Activated gamma-delta T cell treated with anti-CD3 and anti-CD28 coated beads, Interleukin-2, amount 50 U/mL, for 16 hours (primary cell): ENCODE measurements around the gene WSCD1.

Experiments used
- DNase-seq: peaks from one replicate; pipeline ENCODE4 v3.0.0-alpha.2; 2020; ENCODE audit warnings: low read depth

The WSCD1 gene

DNA sequence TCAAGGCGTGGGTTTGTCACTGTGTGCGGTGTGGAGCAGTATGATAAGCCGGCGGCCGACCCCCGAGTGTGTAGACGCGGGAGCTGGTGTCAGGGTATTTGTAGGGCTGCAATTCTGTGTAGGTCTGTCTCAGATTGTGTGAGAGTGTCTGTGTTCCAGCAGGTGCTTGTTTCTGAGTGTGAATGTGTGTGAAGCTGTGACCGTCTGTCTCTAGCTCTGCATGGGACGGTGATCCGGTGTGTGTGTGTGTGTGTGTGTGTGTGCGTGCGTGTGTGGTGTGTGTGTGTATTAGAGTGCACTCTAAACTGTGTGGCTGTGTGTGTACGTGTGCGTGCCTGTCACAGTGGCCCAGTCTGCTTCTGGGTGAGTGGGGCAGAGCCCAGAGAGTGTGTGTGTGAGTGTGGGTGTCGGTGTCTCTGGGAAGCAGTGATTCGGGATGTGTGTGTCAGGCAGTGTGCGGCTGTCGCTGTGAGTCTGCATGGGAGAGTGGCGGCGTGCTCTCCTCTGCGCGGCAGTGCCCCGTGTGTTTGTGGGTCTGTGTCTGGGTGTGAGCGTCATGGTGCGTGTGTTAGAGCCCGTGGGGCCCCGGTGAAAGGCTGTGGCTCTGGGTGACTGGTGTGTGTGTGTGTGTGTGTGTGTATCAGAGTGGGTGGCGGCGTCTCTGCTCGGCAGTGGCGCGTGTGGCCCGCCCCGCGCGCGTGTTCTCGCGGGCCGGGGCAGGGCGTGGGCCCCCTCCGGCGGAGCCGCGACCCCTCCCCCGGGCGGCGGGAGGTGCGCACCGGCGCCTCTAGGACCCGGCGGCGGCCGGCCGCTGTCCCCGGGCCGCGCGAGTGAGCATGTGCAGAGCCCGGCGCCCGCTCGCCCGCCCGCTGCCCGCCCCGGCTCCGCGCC, at the start of gene WSCD1:
WSCD1 (plus strand) TSS at position 841 of the 891 bp plus-strand sequence. CDS start 10,280 bp downstream, outside the sequence.
- DNase-seq, result no peak

DNA sequence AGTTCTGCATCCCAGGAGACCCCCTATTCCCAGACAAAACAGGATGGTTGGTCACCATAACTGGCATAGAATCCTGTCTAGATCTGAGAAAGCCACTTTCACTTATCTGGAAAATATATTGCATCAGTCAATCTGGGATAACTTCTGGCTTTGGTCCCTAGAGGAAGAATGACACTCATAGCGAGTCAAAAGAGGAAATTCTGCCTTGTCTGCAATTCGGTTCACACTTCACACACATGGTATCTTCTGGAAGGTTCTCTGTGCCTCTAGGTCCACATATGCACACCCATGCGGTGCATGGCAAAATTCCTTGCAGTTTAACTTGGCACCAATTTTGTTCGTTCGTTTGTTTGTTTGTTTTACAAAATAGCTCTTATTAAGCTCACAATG, 49.2 kb upstream of the WSCD1 start:
- DNase-seq, result no peak

DNA sequence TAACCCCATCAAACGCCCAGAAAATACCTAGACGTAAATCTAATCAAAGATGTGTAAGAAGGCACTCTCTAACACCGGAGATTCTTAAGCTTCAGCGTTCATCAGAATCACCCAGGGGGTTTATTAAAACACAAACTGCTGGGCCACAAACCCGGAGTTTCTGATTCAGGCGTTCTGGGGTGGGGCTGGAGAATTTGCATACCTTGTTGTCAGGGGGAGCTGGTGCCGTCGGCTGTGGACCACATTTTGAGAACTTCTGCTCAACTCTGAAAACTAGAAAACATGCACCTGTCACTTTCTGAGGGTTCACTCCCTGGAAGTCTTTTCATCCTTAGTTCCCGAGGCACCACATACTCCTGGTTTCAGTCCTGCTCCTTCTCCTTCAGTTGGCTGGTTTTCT, 48.6 kb upstream of the WSCD1 start:
- DNase-seq, result no peak

DNA sequence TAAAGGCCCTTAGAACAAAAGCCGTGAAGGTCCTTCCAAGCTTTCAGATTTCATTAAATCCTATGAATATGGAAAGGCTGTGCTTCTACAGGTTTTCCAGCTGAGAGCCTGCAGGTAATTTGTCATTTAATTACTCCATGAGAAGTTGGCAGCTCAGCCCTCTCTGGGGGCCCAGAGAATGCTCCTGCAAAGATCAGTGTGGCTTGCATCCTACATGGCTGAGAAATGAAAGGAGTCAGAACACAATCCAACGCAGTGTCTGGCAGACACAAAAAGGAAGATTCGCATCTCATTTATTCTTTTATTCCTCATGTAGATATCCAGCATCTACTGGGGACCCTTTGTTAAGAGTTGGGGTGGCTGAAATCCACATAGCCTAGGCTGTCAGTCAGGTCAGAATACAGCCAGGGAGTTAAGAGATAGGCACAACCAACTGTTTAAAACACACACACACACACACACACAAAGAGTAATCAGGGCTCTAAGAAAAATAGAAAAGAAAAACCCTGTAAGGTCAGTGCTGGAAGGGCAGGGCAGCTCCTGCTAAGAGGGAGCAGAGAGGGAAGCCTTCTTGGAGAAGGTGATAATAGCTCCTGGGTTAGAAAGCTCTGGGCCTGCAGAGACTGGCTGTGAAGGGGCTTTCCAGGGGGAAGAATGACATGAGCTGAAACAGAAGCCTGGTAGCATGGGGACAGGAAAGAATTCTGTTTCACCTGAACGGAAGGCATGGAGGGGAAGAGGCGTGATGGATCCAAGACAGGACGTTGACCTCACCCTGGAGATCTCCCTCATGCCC, 46.9 kb upstream of the WSCD1 start:
- DNase-seq, result no peak

DNA sequence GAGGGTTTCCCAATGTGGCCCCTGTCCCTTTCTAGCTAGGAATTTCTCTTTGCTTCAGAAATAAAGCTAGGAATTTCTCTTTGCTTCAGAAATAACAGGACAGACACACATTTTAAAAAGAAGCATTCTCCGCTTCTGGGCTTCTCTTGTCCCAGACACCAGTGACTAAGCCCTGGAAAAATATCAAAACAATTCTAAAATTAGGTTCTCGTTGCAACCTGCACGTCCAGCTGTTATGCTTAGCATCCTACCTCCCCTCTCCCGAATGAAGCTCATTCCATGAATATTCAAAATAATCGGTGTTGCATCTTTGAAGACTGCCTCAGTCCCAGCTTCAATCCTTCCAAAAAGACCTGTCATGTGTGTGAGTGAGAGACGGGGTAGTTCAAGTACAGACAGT, 45.6 kb upstream of the WSCD1 start:
- DNase-seq, result no peak

DNA sequence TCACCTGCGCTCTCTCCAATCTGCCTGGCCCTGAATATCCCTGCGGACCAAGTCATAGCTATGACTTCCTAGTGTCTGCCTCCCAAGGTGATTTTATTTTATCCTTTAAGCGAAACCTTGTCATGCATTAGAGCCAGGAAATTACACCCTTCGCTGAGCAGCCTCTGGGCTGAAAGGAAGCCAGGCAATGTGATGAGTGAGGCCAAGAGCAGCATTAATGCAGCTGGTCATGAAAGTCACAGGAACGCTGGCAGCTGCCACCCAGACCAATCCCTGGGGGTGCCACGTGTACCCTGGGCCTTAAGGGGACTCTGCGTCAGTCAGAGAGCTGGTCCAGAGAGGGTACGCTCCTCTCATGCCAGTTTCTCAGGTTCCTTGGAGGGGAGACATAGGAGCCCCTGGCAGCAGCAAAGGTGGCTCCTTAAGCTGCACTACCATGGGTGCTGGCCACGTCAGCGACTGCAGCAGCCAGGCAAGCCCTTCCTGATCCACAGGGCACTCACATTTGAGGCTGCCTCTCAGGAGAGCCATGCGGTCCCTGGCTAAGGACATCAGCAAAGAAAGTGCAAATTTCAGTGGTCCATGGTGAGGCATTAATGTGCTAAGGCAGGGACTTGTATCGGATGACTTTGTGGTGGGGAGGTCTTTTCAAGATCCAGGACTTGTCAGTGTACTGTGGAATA, 42.7 kb upstream of the WSCD1 start:
- DNase-seq, result no peak

DNA sequence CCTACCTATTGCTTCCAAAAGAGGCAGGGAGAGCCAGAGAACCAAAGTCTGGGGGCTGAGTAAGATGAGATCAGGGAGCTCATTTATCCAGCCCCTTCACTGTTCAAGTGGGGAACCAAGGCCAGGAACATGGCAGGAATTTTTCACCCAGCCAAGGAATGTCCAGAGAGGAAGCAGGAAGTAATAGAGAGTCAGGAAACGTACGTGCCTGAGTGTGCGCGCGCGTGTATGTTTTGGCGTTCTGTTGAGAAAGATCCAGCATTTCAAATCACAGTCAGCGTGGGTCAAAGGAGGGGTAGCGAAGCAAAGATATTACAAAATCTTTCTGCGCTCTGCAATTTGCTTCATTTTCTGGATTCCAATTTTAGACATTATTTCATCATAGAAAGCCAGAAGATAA, 41.9 kb upstream of the WSCD1 start:
- no peak for DNase-seq

DNA sequence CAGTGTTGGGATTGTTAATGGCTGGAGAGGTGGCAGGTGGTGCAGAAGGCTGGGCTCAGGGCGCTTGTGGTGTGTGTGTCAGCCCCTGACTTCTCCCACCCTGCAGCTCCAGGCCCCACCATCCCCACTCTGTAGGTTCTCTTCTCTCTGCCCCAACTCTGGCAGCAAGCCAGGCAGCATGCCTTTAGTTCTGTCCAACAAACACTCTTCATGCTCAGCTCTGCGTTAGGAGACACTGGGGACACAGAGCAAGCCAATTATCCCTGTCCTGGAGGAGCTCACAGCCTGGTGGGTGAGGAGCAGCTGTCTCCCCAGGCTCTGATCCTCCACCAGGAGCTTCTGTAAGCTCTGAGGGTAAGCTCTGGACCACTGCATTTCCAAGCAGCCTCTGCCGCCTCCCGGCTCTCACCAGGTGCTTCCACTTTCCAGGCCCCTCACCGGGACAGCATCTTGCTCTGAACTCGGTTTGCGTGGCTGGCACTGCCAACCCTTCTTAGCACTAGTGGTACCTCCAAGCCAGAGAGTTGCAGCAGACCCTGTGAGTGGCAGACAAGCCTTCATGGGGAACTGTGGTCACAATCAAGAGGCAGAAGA, 34.3 kb upstream of the WSCD1 start:
- DNase-seq, result no peak

DNA sequence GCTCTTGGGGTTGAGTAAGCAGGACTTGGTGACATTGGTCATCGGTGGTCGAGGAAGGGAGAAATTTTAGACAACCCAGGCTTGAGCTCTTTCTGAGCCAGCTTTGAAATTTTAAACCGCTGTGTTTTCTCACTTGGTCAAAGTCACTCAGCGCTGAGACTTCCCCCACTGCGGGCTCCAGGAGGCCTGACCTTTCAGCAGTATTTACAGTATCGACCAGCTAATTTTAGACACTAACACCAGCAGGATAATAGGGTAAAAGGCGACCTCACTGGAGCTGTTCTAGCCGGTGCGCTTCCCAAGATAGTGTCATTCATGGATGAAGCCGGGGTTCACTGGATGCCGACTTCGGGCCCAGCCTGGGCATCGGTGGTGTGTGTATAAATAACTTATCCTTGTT, 29.7 kb upstream of the WSCD1 start:
- no peak for DNase-seq

DNA sequence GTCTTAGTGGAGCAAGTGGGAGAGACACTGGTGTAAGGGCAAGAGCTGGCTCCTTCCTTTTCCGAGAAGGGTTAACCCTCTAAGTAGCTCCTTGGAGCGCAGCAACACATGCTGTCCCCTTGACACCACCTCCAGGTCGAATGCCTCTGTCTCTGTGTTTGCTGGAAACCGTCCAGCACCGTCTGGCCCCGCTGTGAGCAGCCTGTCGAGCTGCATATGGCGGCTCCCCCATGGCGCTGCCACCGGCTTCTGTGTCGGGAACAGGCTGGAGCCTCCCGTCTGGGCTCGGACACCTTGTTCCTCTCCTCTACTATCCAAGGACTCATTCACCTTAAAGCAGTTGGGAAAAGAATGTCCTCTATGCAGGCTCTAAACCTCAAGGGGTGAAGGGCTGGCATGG, 28.9 kb upstream of the WSCD1 start:
- no peak for DNase-seq

DNA sequence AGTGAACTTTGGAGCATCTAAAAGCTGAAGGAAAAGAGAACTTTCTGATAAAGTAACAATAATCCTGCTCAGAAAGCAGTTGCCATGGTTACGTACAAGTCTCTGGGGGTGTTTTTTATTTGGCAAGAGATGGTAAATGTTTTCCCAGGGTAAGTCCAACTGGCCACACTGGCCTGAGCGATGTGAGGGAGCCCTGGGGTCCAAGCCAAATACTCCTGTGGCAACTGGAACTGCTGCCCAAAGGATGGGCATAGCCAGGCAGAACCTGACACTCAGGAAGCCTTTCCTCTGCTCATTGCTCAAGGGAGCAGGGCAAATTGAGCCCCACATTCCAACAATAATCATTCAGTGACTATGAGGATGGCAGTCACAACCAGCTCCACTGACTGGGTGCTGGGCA, 26.8 kb upstream of the WSCD1 start:
- no peak for DNase-seq

DNA sequence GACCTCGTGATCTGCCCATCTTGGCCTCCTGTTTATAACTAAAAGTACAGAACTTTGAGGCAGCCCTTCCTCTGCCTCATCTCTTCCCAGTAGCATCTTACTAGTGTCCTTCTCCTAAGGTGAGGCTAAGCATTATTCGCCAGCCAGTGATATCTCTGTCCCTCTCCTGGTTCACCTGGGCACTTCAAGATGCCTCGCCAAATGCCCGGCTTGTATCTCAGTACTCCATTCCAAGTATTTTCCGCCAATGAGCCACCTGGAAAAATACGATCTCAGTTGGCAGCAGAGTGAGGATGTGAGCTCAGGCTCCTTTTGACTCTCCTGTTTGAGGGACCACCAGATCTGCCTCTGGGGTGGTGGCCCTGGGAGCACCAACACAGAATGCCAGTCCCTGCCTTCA, 25.9 kb upstream of the WSCD1 start:
- no peak for DNase-seq

DNA sequence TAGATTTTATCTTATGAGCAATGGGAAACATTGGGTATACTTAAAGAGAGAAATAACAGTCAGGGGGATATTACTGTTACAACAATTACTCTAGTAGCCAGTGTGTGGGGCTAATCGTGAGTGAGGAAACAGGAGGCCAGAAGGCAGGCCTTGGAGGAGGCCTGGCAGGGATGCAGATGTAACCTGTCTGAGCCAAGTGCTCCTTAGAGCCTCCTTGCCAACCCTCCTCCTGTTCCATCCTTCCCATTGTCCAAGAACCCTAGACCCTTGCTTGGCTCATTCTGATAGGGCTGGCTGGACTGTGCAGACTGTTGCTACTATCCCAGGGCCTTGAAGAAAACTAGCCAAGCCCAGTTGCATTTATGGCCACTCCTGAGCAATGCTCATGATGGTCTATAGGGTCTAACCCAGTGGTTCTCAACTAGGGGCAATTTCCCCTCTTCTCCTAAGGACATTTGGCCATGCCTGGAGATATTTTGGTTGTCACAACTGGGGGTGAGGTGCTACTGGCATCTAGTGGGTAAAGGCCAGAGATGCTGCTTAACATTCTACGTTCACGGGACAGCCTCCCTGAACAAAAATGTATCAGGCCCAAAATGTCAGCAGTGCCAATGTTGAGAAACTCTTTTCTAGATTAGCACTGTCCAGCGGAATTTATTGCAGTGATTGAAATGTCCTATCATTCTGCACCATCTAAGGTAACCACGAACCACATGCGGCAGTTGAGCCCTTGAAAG, 24.4 kb upstream of the WSCD1 start:
- no peak for DNase-seq

DNA sequence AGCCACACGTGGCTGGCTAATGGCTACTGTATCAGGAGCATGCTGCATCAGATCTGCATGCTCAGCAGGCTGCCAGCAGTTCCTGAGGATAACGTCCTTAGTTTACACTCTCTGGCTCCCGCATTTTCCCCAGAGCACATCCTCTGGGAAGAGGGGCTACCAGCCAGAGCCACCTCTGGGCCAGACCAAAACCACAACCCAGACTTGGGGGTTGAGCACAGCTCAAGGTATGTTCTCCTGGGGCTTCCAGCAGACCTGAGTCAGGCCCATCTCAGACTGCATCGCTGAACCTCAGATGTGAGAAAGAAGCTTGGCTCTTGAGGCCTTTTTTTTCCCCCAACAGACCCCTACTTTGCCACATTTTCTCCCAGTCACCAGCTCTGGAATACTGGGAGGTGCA, 23.7 kb upstream of the WSCD1 start:
- DNase-seq, result no peak

DNA sequence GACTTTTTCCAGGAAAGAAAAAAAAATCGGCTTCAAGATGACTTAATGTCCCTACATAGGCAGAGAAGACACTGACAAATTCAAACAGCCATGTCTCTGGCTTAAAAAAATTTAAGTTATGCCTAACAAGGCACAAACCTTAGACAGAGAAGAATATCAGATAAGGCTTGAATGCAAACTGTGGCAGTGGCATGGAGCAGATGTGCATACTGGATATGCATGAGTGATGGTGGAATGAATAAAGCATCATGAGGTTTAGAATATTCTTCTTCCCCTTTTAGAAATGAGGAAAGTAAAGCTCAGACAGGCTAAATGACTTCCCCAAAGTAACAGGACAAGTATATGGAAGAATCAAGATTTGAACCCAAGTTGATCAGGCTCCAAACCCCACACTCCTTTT, 23.2 kb upstream of the WSCD1 start:
- DNase-seq, result no peak

DNA sequence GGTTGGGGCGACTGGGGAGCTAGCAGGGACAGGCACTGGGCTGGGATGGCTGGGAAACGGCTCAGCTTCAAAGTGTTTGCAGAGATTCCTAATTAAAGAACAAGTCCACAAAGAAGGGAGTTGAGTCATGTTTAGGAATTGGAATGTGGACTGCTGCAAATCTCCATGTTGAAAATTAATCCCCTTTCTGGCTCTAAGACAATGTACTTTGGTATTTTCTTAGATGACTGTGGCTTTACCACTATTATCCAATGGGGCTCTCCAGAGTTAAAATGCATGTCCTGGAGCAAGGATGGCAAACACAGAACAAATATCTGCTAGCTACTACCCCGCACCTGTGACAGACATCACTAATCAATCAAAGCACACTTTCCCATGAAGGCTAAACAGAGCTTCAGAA, 22.2 kb upstream of the WSCD1 start:
- DNase-seq, result no peak

DNA sequence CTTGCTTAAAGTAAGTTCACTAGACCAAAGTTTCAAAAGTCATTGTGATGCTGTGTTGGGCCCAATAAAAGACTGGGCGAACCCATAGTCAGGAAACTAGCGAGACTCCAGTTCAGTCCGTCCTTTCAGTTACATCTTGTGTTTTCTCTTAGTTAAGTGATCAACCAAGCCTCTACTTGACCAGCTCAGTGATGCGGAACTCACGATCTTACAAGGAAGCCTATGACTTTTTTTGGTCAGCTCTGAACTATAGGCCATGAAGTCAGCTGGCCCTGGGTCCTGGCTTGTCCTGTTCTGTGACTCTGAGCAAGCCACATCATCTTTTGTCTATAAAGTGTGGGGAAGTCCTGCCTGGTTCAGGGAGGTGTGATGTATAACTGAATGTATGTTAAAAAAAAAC, 21.7 kb upstream of the WSCD1 start:
- no peak for DNase-seq

DNA sequence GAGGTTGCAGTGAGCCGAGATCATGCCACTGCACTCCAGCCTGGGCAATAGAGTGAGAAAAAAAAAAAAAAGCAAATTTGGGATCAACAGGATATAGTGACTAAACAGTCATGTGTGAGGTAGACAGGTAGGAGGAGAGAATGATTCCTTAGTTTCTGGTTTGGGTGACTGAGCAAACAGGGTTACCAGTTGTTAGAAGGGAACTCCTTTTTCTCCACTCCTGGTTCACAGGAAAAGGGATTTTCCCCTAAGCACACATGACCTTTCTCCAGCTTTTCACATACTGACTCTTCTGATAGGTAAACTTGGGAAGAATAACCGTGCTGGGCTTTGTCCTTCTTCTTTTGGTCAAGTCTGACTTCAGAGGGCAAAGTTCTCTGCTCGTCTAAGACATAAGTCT, 17.3 kb upstream of the WSCD1 start:
- DNase-seq, result no peak

DNA sequence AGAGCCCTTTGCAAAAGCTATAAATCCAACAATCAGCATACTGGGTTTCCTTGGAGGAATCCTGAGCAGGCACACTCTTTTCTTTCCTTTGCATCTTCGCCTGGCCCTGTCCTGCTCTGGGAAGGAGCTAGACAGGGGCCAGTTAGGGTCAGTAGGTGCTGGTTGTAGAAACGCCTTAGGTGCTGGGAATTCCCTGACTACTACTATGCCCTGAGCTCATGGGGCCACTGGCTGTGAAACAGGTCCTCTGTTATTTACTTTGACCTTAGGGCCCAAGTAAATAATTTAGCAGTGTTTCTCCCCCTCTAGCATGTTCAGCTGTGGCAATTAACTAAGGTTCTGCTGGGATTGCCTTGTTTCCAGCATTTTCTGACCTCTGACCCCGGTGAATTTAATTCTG, 15.8 kb upstream of the WSCD1 start:
- no peak for DNase-seq

DNA sequence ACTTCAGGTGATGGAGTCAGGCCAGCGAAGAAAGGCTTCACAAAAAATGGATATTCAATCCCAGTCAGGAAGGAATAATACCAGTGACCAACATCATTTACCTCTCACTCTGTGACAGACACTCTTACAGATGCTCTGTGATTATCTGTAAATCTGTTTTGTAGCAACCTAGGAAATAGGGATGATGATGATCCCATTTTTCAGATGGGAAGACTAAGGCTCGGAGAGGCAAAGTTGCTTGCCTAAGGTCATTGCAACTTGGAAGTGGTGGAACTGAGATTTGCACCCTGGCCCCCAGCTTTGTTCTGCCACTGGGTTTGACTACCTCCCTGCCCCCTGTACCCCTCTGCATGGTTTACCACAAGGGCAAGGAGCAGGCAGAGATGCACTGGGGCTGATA, 14.1 kb upstream of the WSCD1 start:
- no peak for DNase-seq

DNA sequence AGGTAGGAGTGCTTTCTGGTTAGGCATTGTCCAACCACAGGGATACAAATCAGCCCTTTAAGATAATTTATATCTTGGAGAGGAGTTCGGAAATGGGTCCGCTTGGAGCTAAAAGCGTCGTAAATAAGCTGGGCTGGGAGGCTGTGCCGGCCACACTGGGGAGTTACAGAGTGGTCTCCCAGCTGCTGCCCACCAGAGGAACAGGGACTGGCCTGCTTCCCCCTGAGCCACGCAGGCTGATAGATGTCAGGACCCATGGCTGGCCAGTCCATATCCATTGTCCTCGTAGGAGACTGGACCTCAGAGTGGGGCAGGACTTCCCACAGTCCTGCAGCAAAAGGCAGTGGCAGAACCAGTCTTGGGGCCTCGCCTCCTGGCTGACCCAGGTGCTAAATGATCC, 12.6 kb upstream of the WSCD1 start:
- DNase-seq, result no peak

DNA sequence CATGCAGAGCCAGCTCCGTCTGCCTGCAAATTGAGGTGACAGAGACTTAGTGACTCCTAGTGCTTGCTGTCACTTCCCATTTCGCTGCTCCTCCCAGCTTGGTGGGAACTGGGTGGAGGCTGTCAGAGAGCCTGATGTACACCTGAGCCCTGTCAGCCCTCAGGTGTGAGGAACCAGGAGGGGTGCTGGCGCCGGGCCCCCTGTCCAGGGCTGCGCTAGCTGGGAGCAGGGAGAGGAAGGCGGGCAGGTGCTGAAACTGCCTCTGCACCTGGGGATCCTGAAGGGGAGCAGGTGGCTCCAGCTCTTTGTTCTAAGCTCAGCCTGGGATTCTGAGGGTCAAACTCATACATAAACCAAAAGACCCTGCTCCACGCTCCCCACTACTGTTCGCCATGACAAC, 10.8 kb upstream of the WSCD1 start:
- no peak for DNase-seq
